ENCODE data around the gene ARHGDIB. TPM values are rescaled to one million over a fixed set of nuclear protein-coding genes. Genes with fewer than 3 reads are reported as not detected.
A peak's percentile ranks its signal among the peaks of the same experiment; 100 is the strongest.

ARHGDIB gene
- total RNA-seq, 1 experiment from 2014 or later, result 1.6 TPM

- TF ChIP-seq IRF1 (CRISPR knock-in tag; IDR thresholded peaks at IDR 0.05), result no peak
Measured at GRCh38 chr12:14919455-14919854, 41.9 kb downstream of the ARHGDIB start (continued).

GRCh38 chr12:14915736-14916135, 45.7 kb downstream of the ARHGDIB start:
- no peaks in the 10 kb centered on the region for H3K27me3 Mint-ChIP-seq (ENCODE audit: low read depth)
- TF ChIP-seq IRF1 (CRISPR knock-in tag; IDR thresholded peaks at IDR 0.05) (no peak), MAX (CRISPR knock-in tag; IDR thresholded peaks at IDR 0.05) (no peak), MXD4 (CRISPR knock-in tag; IDR thresholded peaks at IDR 0.05; ENCODE audit: borderline replicate concordance) (no peak), ESRRA (CRISPR knock-in tag; IDR thresholded peaks at IDR 0.05; ENCODE audit: borderline replicate concordance) (no peak), CDX4 (CRISPR knock-in tag; IDR thresholded peaks at IDR 0.05; ENCODE audit: borderline replicate concordance) (no peak), ETV6 (CRISPR knock-in tag; IDR thresholded peaks at IDR 0.05) (no peak), FOXJ3 (CRISPR knock-in tag; IDR thresholded peaks at IDR 0.05; ENCODE audit: borderline replicate concordance) (no peak)
- POLR2A ChIA-PET, result no interaction called here
- no peak overlapping the region for H3K4me3 Mint-ChIP-seq
- no peak for DNase-seq (ENCODE audit: low spot score)
- peaks cover 4% of the 10 kb centered on the region; the same call in 1 of the 2 replicates for H3K9me3 Mint-ChIP-seq
- CTCF ChIA-PET, result interaction anchor here (0.6 kb wide), 1 partner anchor 60 kb away, joined by 4 read pairs; no protein-coding TSS in a partner anchor
- no peak for ATAC-seq
- no peak overlapping the region for H3K27ac Mint-ChIP-seq
- H3K36me3 Mint-ChIP-seq, result no peaks in the 10 kb centered on the region
- no peaks in the 10 kb centered on the region for H3K4me1 Mint-ChIP-seq

GRCh38 chr12:14913381-14913781, 48.0 kb downstream of the ARHGDIB start:
- H3K4me3 Mint-ChIP-seq, result no peak overlapping the region
- no peak for DNase-seq (ENCODE audit: low spot score)
- H3K27me3 Mint-ChIP-seq (ENCODE audit: low read depth), result no peaks in the 10 kb centered on the region
- no peak overlapping the region for H3K27ac Mint-ChIP-seq
- CTCF ChIA-PET, result interaction anchor here (1.1 to 1.9 kb wide), 2 partner anchors 12 to 23 kb away, joined by 4 to 10 read pairs; no protein-coding TSS in a partner anchor
- peak; percentile 30; the same call in 1 of the 2 replicates for ATAC-seq
- no peaks in the 10 kb centered on the region for H3K36me3 Mint-ChIP-seq
- TF ChIP-seq ATF1 (CRISPR knock-in tag; IDR thresholded peaks at IDR 0.05) (no peak), FOXP4 (CRISPR knock-in tag; IDR thresholded peaks at IDR 0.05) (no peak), ZNF263 (CRISPR knock-in tag; IDR thresholded peaks at IDR 0.05; ENCODE audit: low read depth) (no peak), NR1H2 (CRISPR knock-in tag; IDR thresholded peaks at IDR 0.05) (no peak)
- POLR2A ChIA-PET, result interaction anchor here (0.7 kb wide), 1 partner anchor 69 kb away, joined by 3 read pairs; no protein-coding TSS in a partner anchor
- H3K9me3 Mint-ChIP-seq, result peaks cover 4% of the 10 kb centered on the region; the same call in 1 of the 2 replicates
- H3K4me1 Mint-ChIP-seq, result no peaks in the 10 kb centered on the region

GRCh38 chr12:14911131-14911530, 50.3 kb downstream of the ARHGDIB start:
- no peak for ATAC-seq
- H3K4me1 Mint-ChIP-seq, result no peaks in the 10 kb centered on the region
- no peaks in the 10 kb centered on the region for H3K36me3 Mint-ChIP-seq
- no peaks in the 10 kb centered on the region for H3K9me3 Mint-ChIP-seq
- POLR2A ChIA-PET, result no interaction called here
- CTCF ChIA-PET, result no interaction called here
- H3K27me3 Mint-ChIP-seq (ENCODE audit: low read depth), result no peaks in the 10 kb centered on the region
- H3K27ac Mint-ChIP-seq, result no peak overlapping the region
- no peak for DNase-seq (ENCODE audit: low spot score)
- no peak overlapping the region for H3K4me3 Mint-ChIP-seq
- TF ChIP-seq ZBTB21 (CRISPR knock-in tag; IDR thresholded peaks at IDR 0.05; ENCODE audit: borderline replicate concordance) (no peak), ETV6 (CRISPR knock-in tag; IDR thresholded peaks at IDR 0.05) (no peak), ZNF121 (CRISPR knock-in tag; IDR thresholded peaks at IDR 0.05) (no peak), AFF4 (CRISPR knock-in tag; IDR thresholded peaks at IDR 0.05; ENCODE audit: borderline replicate concordance) (no peak), STAT6 (CRISPR knock-in tag; conservative IDR thresholded peaks at IDR 0.05; ENCODE audit: low read depth) (no peak), EMX1 (CRISPR knock-in tag; IDR thresholded peaks at IDR 0.05) (no peak), GABPB1 (CRISPR knock-in tag; IDR thresholded peaks at IDR 0.05) (no peak)

All from WTC11 (cell line).